WTC11 (cell line): ENCODE results near the gene MYO5B. TPM values are rescaled to one million over a fixed set of nuclear protein-coding genes. Genes with fewer than 3 reads are reported as not detected.

ENCODE experiments used
- ATAC-seq: fragments of 200-7000 bp; cut with Tn5 transposase; 2 replicates; pipeline ENCODE4 v1.10.0; 2021; ENCODE audit warnings: mild to moderate bottlenecking, moderate library complexity
- CTCF ChIA-PET: fragments of 300-600 bp; sonication (Branson Sonifier 250); formaldehyde crosslinking; loops from one replicate; lab custom pipeline; 2021; ENCODE audit warnings: antibody characterized with exemption; lab: Charles Lee
- POLR2A ChIA-PET: fragments of 350-600 bp; sonication (Branson Sonifier 250); formaldehyde crosslinking; loops from one replicate; lab custom pipeline; 2021; ENCODE audit warnings: antibody characterized with exemption; lab: Charles Lee
- DNase-seq: peaks from one replicate; pipeline ENCODE4 v3.0.0; 2021; ENCODE audit warnings: low spot score
- H3K27ac Mint-ChIP-seq: 2 replicates; pipeline ENCODE4 v1.8.0; 2021; ENCODE audit warnings: mixed read lengths
- H3K27me3 Mint-ChIP-seq: 2 replicates; pipeline ENCODE4 v1.8.0; 2021; ENCODE audit warnings: low read depth, mild to moderate bottlenecking, moderate library complexity, mixed read lengths
- H3K36me3 Mint-ChIP-seq: 2 replicates; pipeline ENCODE4 v1.8.0; 2021; ENCODE audit warnings: mixed read lengths
- H3K4me1 Mint-ChIP-seq: 2 replicates; pipeline ENCODE4 v1.8.0; 2022; ENCODE audit warnings: mixed read lengths
- H3K4me3 Mint-ChIP-seq: 2 replicates; pipeline ENCODE4 v1.8.0; 2021; ENCODE audit warnings: mild to moderate bottlenecking, moderate library complexity, mixed read lengths
- H3K9me3 Mint-ChIP-seq: 2 replicates; pipeline ENCODE4 v1.8.0; 2021; ENCODE audit warnings: mixed read lengths
- CREM ChIP-seq: sonication (generic); formaldehyde crosslinking; IDR thresholded peaks from 2 replicates; pipeline ENCODE4 v1.8.1; 2022; ENCODE audit warnings: mild to moderate bottlenecking, missing genetic modification reagents, moderate library complexity
- ESRRA ChIP-seq: sonication (generic); formaldehyde crosslinking; IDR thresholded peaks from 2 replicates; pipeline ENCODE4 v1.8.1; 2022; ENCODE audit warnings: mild to moderate bottlenecking, missing genetic modification reagents, borderline replicate concordance
- FOXJ3 ChIP-seq: sonication (generic); formaldehyde crosslinking; IDR thresholded peaks from 2 replicates; pipeline ENCODE4 v1.9.0; 2021; ENCODE audit warnings: missing genetic modification reagents, mild to moderate bottlenecking, borderline replicate concordance
- IRF2 ChIP-seq: sonication (generic); formaldehyde crosslinking; IDR thresholded peaks from 2 replicates; pipeline ENCODE4 v1.8.0; 2022; ENCODE audit warnings: low read depth, missing genetic modification reagents, borderline replicate concordance
- KAT7 ChIP-seq: sonication (generic); formaldehyde crosslinking; IDR thresholded peaks from 2 replicates; pipeline ENCODE4 v1.8.1; 2023; ENCODE audit warnings: missing genetic modification reagents, mild to moderate bottlenecking, borderline replicate concordance
- MXD4 ChIP-seq: fragments of 250-450 bp; sonication (Bioruptor Pico); IDR thresholded peaks from 2 replicates; pipeline ENCODE4 v1.8.0; 2021; ENCODE audit warnings: mild to moderate bottlenecking, moderate library complexity, borderline replicate concordance
- NR1H2 ChIP-seq: sonication (generic); formaldehyde crosslinking; IDR thresholded peaks from 2 replicates; pipeline ENCODE4 v1.9.0; 2021; ENCODE audit warnings: mild to moderate bottlenecking, moderate library complexity, missing genetic modification reagents
- TP53 ChIP-seq: sonication (generic); formaldehyde crosslinking; IDR thresholded peaks from 2 replicates; pipeline ENCODE4 v1.8.1; 2023; ENCODE audit warnings: mild to moderate bottlenecking, missing genetic modification reagents
- ZBTB21 ChIP-seq: sonication (generic); formaldehyde crosslinking; IDR thresholded peaks from 2 replicates; pipeline ENCODE4 v1.8.1; 2023; ENCODE audit warnings: mild to moderate bottlenecking, missing genetic modification reagents, borderline replicate concordance
- ZNF121 ChIP-seq: sonication (generic); formaldehyde crosslinking; IDR thresholded peaks from 2 replicates; pipeline ENCODE4 v1.8.0; 2023; ENCODE audit warnings: missing genetic modification reagents
- ZNF396 ChIP-seq: fragments of 250-450 bp; sonication (Bioruptor Pico); IDR thresholded peaks from 2 replicates; pipeline ENCODE4 v1.8.0; 2021; ENCODE audit warnings: mild to moderate bottlenecking, moderate library complexity, borderline replicate concordance
- total RNA-seq: library from RNA; stranded (reverse); gene quantifications from 3 replicates; pipeline ENCODE4 v1.2.3, GENCODE V29; 2021
- TF ChIP-seq, protein P1 (sequence below): sonication (generic); formaldehyde crosslinking; IDR thresholded peaks from 2 replicates; pipeline ENCODE4 v1.8.0; 2023; ENCODE audit warnings: mild to moderate bottlenecking, missing genetic modification reagents
- TF ChIP-seq, protein P2 (sequence below): sonication (generic); formaldehyde crosslinking; IDR thresholded peaks from 2 replicates; pipeline ENCODE4 v1.8.0; 2022; ENCODE audit warnings: mild to moderate bottlenecking, missing genetic modification reagents
- TF ChIP-seq, protein P3 (sequence below): sonication (generic); formaldehyde crosslinking; IDR thresholded peaks from 2 replicates; pipeline ENCODE4 v1.8.1; 2022; ENCODE audit warnings: missing genetic modification reagents, borderline replicate concordance
- TF ChIP-seq, protein P4 (sequence below): sonication (generic); formaldehyde crosslinking; IDR thresholded peaks from 2 replicates; pipeline ENCODE4 v1.8.1; 2023; ENCODE audit warnings: mild to moderate bottlenecking, missing genetic modification reagents, borderline replicate concordance
- TF ChIP-seq, protein P5 (sequence below): fragments of 250-450 bp; sonication (Bioruptor Pico); IDR thresholded peaks from 2 replicates; pipeline ENCODE4 v1.9.0; 2021; ENCODE audit warnings: mild to moderate bottlenecking
- TF ChIP-seq, protein P6 (sequence below): sonication (generic); formaldehyde crosslinking; IDR thresholded peaks from 2 replicates; pipeline ENCODE4 v1.8.1; 2022; ENCODE audit warnings: mild to moderate bottlenecking, missing genetic modification reagents, moderate library complexity, borderline replicate concordance
- TF ChIP-seq, protein P7 (sequence below): sonication (generic); formaldehyde crosslinking; IDR thresholded peaks from 2 replicates; pipeline ENCODE4 v1.8.1; 2022; ENCODE audit warnings: low read depth, missing genetic modification reagents, borderline replicate concordance

MYO5B gene
- total RNA-seq, 1 experiment from 2014 or later: 8.7 TPM

DNA sequence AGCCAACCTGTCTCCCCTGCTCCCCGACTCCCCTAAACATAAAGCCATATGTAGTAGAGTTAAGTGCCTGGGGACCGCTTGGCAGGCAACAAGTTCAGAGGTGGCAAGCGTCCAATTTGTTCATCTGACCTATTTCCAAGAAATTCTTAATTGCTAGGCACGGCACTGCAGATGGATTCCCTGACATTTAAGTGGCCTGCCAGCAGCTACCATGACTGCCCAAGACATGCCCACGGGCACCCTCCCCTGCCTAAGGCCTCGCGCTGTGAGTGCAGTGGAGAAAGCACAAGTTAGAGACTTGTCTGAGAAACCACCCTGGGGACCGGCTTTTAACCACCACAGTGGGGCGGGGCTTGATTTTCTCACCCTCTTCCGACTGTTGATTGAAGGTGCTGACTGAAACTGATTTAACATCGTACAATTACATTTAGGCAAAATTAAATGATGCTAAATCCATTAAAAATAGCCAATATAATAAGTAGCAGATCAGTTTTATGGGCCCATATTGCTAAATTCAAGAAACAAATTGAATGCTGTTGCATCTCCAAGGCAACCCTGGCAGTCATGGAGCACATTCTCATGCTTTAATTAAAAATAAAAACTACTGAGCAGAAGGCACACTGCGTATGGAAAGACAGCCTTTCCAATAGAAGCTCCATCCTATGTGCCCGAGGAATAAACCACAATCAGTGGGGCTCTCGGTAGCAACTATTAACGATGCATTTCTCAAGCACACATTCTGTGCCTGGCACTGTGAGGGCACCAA is 218.0 kb downstream of the MYO5B start (continued):
- TF ChIP-seq, protein P1, sequence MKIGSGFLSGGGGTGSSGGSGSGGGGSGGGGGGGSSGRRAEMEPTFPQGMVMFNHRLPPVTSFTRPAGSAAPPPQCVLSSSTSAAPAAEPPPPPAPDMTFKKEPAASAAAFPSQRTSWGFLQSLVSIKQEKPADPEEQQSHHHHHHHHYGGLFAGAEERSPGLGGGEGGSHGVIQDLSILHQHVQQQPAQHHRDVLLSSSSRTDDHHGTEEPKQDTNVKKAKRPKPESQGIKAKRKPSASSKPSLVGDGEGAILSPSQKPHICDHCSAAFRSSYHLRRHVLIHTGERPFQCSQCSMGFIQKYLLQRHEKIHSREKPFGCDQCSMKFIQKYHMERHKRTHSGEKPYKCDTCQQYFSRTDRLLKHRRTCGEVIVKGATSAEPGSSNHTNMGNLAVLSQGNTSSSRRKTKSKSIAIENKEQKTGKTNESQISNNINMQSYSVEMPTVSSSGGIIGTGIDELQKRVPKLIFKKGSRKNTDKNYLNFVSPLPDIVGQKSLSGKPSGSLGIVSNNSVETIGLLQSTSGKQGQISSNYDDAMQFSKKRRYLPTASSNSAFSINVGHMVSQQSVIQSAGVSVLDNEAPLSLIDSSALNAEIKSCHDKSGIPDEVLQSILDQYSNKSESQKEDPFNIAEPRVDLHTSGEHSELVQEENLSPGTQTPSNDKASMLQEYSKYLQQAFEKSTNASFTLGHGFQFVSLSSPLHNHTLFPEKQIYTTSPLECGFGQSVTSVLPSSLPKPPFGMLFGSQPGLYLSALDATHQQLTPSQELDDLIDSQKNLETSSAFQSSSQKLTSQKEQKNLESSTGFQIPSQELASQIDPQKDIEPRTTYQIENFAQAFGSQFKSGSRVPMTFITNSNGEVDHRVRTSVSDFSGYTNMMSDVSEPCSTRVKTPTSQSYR (CRISPR knock-in tag): no peak
- TF ChIP-seq, all 79 proteins: peak for 0

DNA sequence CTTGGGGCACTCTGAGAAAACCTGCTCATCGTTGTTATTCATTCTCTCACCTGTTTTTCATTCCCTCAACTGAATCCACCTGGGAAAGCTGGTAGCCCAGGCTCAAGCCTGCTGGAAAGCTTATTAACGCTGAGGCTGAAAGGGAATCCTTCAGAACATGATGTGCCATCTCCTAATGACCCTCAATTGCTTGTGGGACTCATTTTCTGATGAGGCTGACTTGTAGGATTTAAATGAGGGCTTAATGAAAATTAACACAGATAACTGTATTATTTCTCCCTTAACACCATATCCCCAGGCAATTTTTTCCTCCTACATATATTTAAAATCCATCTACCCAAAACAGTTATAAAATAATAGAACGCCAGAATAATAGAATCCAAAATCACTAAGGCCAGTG is 218.9 kb downstream of the MYO5B start:
- ATAC-seq (no peak), DNase-seq (no peak)
- Mint-ChIP-seq H3K27ac (no peak overlapping the region), H3K9me3 (no peaks in the 10 kb centered on the region), H3K4me3 (no peak overlapping the region), H3K4me1 (no peaks in the 10 kb centered on the region), H3K27me3 (no peaks in the 10 kb centered on the region), H3K36me3 (no peaks in the 10 kb centered on the region)
- ChIA-PET CTCF (no interaction called here), POLR2A (no interaction called here)
- TF ChIP-seq FOXJ3 (CRISPR knock-in tag) (no peak), ZNF396 (CRISPR knock-in tag) (no peak), ZNF121 (CRISPR knock-in tag) (no peak), TP53 (CRISPR knock-in tag) (no peak), ESRRA (no peak), MXD4 (no peak), NR1H2 (no peak), IRF2 (CRISPR knock-in tag) (no peak), CREM (CRISPR knock-in tag) (no peak), ZBTB21 (CRISPR knock-in tag) (no peak), KAT7 (CRISPR knock-in tag) (no peak)
- TF ChIP-seq, protein P2, sequence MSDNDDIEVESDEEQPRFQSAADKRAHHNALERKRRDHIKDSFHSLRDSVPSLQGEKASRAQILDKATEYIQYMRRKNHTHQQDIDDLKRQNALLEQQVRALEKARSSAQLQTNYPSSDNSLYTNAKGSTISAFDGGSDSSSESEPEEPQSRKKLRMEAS (CRISPR knock-in tag): no peak
- TF ChIP-seq, protein P3, sequence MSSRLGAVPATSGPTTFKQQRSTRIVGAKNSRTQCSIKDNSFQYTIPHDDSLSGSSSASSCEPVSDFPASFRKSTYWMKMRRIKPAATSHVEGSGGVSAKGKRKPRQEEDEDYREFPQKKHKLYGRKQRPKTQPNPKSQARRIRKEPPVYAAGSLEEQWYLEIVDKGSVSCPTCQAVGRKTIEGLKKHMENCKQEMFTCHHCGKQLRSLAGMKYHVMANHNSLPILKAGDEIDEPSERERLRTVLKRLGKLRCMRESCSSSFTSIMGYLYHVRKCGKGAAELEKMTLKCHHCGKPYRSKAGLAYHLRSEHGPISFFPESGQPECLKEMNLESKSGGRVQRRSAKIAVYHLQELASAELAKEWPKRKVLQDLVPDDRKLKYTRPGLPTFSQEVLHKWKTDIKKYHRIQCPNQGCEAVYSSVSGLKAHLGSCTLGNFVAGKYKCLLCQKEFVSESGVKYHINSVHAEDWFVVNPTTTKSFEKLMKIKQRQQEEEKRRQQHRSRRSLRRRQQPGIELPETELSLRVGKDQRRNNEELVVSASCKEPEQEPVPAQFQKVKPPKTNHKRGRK (CRISPR knock-in tag): no peak
- TF ChIP-seq, protein P4, sequence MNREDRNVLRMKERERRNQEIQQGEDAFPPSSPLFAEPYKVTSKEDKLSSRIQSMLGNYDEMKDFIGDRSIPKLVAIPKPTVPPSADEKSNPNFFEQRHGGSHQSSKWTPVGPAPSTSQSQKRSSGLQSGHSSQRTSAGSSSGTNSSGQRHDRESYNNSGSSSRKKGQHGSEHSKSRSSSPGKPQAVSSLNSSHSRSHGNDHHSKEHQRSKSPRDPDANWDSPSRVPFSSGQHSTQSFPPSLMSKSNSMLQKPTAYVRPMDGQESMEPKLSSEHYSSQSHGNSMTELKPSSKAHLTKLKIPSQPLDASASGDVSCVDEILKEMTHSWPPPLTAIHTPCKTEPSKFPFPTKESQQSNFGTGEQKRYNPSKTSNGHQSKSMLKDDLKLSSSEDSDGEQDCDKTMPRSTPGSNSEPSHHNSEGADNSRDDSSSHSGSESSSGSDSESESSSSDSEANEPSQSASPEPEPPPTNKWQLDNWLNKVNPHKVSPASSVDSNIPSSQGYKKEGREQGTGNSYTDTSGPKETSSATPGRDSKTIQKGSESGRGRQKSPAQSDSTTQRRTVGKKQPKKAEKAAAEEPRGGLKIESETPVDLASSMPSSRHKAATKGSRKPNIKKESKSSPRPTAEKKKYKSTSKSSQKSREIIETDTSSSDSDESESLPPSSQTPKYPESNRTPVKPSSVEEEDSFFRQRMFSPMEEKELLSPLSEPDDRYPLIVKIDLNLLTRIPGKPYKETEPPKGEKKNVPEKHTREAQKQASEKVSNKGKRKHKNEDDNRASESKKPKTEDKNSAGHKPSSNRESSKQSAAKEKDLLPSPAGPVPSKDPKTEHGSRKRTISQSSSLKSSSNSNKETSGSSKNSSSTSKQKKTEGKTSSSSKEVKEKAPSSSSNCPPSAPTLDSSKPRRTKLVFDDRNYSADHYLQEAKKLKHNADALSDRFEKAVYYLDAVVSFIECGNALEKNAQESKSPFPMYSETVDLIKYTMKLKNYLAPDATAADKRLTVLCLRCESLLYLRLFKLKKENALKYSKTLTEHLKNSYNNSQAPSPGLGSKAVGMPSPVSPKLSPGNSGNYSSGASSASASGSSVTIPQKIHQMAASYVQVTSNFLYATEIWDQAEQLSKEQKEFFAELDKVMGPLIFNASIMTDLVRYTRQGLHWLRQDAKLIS (CRISPR knock-in tag): no peak
- TF ChIP-seq, protein P5, sequence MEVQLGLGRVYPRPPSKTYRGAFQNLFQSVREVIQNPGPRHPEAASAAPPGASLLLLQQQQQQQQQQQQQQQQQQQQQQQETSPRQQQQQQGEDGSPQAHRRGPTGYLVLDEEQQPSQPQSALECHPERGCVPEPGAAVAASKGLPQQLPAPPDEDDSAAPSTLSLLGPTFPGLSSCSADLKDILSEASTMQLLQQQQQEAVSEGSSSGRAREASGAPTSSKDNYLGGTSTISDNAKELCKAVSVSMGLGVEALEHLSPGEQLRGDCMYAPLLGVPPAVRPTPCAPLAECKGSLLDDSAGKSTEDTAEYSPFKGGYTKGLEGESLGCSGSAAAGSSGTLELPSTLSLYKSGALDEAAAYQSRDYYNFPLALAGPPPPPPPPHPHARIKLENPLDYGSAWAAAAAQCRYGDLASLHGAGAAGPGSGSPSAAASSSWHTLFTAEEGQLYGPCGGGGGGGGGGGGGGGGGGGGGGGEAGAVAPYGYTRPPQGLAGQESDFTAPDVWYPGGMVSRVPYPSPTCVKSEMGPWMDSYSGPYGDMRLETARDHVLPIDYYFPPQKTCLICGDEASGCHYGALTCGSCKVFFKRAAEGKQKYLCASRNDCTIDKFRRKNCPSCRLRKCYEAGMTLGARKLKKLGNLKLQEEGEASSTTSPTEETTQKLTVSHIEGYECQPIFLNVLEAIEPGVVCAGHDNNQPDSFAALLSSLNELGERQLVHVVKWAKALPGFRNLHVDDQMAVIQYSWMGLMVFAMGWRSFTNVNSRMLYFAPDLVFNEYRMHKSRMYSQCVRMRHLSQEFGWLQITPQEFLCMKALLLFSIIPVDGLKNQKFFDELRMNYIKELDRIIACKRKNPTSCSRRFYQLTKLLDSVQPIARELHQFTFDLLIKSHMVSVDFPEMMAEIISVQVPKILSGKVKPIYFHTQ (CRISPR knock-in tag): no peak
- TF ChIP-seq, protein P6, sequence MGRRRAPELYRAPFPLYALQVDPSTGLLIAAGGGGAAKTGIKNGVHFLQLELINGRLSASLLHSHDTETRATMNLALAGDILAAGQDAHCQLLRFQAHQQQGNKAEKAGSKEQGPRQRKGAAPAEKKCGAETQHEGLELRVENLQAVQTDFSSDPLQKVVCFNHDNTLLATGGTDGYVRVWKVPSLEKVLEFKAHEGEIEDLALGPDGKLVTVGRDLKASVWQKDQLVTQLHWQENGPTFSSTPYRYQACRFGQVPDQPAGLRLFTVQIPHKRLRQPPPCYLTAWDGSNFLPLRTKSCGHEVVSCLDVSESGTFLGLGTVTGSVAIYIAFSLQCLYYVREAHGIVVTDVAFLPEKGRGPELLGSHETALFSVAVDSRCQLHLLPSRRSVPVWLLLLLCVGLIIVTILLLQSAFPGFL (CRISPR knock-in tag): no peak
- TF ChIP-seq, protein P7, sequence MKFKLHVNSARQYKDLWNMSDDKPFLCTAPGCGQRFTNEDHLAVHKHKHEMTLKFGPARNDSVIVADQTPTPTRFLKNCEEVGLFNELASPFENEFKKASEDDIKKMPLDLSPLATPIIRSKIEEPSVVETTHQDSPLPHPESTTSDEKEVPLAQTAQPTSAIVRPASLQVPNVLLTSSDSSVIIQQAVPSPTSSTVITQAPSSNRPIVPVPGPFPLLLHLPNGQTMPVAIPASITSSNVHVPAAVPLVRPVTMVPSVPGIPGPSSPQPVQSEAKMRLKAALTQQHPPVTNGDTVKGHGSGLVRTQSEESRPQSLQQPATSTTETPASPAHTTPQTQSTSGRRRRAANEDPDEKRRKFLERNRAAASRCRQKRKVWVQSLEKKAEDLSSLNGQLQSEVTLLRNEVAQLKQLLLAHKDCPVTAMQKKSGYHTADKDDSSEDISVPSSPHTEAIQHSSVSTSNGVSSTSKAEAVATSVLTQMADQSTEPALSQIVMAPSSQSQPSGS (CRISPR knock-in tag): no peak
